Tibial nerve (tissue), 4 donors: ENCODE measurements around the gene RNF8. TPM values are rescaled to one million over a fixed set of nuclear protein-coding genes. Genes with fewer than 3 reads are reported as not detected.

Experiments
- DNase-seq, 2 donors: peaks; one replicate each; pipeline ENCODE4 v3.0.0-alpha.2; 2019; ENCODE audit warnings: low spot score in 2 of 2
- H3K27ac ChIP-seq, 4 donors: fragments of 200-600 bp; sonication (generic) in 3 of 4; one replicate each; pipeline ENCODE4 v1.5.1; 2017 to 2019; ENCODE audit warnings: mild to moderate bottlenecking in 1 of 4
- H3K27me3 ChIP-seq, 2 donors: fragments of 200-600 bp; sonication (generic) in 1 of 2; one replicate each; pipeline versions ENCODE4 v1.5.1 to v1.6.0; 2017 to 2019
- H3K36me3 ChIP-seq, 3 donors: fragments of 200-600 bp; sonication (generic); one replicate each; pipeline ENCODE4 v1.5.1; 2018 to 2019
- H3K4me1 ChIP-seq, 4 donors: fragments of 200-600 bp; sonication (generic) in 3 of 4; one replicate each; pipeline ENCODE4 v1.5.1; 2017 to 2019
- H3K4me3 ChIP-seq, 4 donors: fragments of 200-600 bp; sonication (generic) in 3 of 4; one replicate each; pipeline ENCODE4 v1.5.1; 2017 to 2019; ENCODE audit warnings: mild to moderate bottlenecking in 1 of 4, moderate library complexity in 1 of 4
- H3K9me3 ChIP-seq, 4 donors: fragments of 200-600 bp; sonication (generic) in 3 of 4; one replicate each; pipeline ENCODE4 v1.5.1; 2017 to 2019
- CTCF ChIP-seq, 5 experiments: fragments of 200-600 bp in 3 of 5; fragments of 450-650 bp in 2 of 5; sonication (generic) in 3 of 5; IDR thresholded peaks; one replicate each; pipeline ENCODE4 v1.5.1; 2016 to 2019; ENCODE audit warnings: antibody characterized with exemption in 5 of 5, mild to moderate bottlenecking in 3 of 5, moderate library complexity in 2 of 5
- EP300 ChIP-seq, 2 donors: sonication (generic); formaldehyde crosslinking; IDR thresholded peaks; one replicate each; pipeline ENCODE4 v1.6.1; 2017; ENCODE audit warnings: antibody characterized with exemption in 2 of 2, mild to moderate bottlenecking in 1 of 2
- POLR2A ChIP-seq, 2 donors: fragments of 450-650 bp; IDR thresholded peaks; one replicate each; pipeline ENCODE4 v1.6.1; 2017; ENCODE audit warnings: antibody characterized with exemption in 2 of 2, mild to moderate bottlenecking in 2 of 2, moderate library complexity in 2 of 2
- WGBS, 2 donors: methylation state at CpG; one replicate each; pipeline ENCODE4 v1.1.5; 2018; 5-methylcytosine and 5-hydroxymethylcytosine counted together
- total RNA-seq, 4 donors: library from RNA; depleted of rRNA; stranded (reverse); fragments of >200 nt; gene quantifications; one replicate each; pipeline ENCODE4 v1.1.0, GENCODE V29; 2016

The RNF8 gene
- total RNA-seq, 4 donors from 2014 or later, result 9.2 to 12.9 (median 12.7) TPM

- no peak overlapping the region for H3K4me3 ChIP-seq
- TF ChIP-seq EP300 (IDR thresholded peaks at IDR 0.05) (no peak), CTCF (IDR thresholded peaks at IDR 0.05) (no peak), POLR2A (IDR thresholded peaks at IDR 0.05) (no peak)
- H3K9me3 ChIP-seq, result no peaks in the 10 kb centered on the region
- no peaks in the 10 kb centered on the region for H3K4me1 ChIP-seq
- WGBS, 2 donors, result 66 to 68% methylated on average over 5 of the region's 5 CpGs
- H3K27ac ChIP-seq, result no peak overlapping the region
- peaks cover 0 to 99% (median 0%) of the 10 kb centered on the region in 3 donors for H3K36me3 ChIP-seq
- no peaks in the 10 kb centered on the region for H3K27me3 ChIP-seq
- no peak for DNase-seq
These were observed 36.3 kb upstream of the RNF8 start for GRCh38 chr6:37317312-37318038.

- Histone ChIP-seq H3K4me3 (no peak overlapping the region), H3K9me3 (no peaks in the 10 kb centered on the region), H3K4me1 (peaks cover 0 to 10% (median 0%) of the 10 kb centered on the region in 4 donors), H3K36me3 (peaks cover 0 to 88% (median 0%) of the 10 kb centered on the region in 3 donors), H3K27me3 (no peaks in the 10 kb centered on the region), H3K27ac (no peak overlapping the region)
- no peak for TF ChIP-seq POLR2A (IDR thresholded peaks at IDR 0.05)
- no peak for TF ChIP-seq EP300 (IDR thresholded peaks at IDR 0.05)
- no peak for TF ChIP-seq CTCF (IDR thresholded peaks at IDR 0.05)
- 71 to 83% methylated on average over 3 of the region's 3 CpGs for WGBS, 2 donors
- no peak for DNase-seq
These were observed 34.6 kb upstream of the RNF8 start for GRCh38 chr6:37319156-37319555.

GRCh38 chr6:37319856-37320480, 33.8 kb upstream of the RNF8 start:
- no peak for TF ChIP-seq EP300 (IDR thresholded peaks at IDR 0.05)
- TF ChIP-seq POLR2A (IDR thresholded peaks at IDR 0.05), result no peak
- TF ChIP-seq CTCF (IDR thresholded peaks at IDR 0.05), result no peak
- peaks cover 0 to 80% (median 0%) of the 10 kb centered on the region in 3 donors for H3K36me3 ChIP-seq

GRCh38 chr6:37320646-37321045, 33.1 kb upstream of the RNF8 start:
- Histone ChIP-seq H3K36me3 (peaks cover 0 to 73% (median 0%) of the 10 kb centered on the region in 3 donors), H3K4me1 (peaks cover 0 to 11% (median 0%) of the 10 kb centered on the region in 4 donors), H3K27ac (no peak overlapping the region), H3K27me3 (no peaks in the 10 kb centered on the region), H3K9me3 (no peaks in the 10 kb centered on the region), H3K4me3 (no peak overlapping the region)
- 79% methylated on average over 8 of the region's 8 CpGs for WGBS, 2 donors
- no peak for DNase-seq
- TF ChIP-seq POLR2A (IDR thresholded peaks at IDR 0.05), result no peak
- TF ChIP-seq EP300 (IDR thresholded peaks at IDR 0.05), result no peak
- no peak for TF ChIP-seq CTCF (IDR thresholded peaks at IDR 0.05)

More at GRCh38 chr6:37319856-37320480, 33.8 kb upstream of the RNF8 start:
- H3K4me3 ChIP-seq, result no peak overlapping the region
- H3K4me1 ChIP-seq, result peaks cover 0 to 11% (median 0%) of the 10 kb centered on the region in 4 donors
- DNase-seq, result no peak
- H3K27ac ChIP-seq, result no peak overlapping the region
- H3K9me3 ChIP-seq, result no peaks in the 10 kb centered on the region
- H3K27me3 ChIP-seq, result no peaks in the 10 kb centered on the region
- 83 to 86% methylated on average over 4 of the region's 4 CpGs for WGBS, 2 donors

- Histone ChIP-seq H3K9me3 (no peaks in the 10 kb centered on the region), H3K27ac (no peak overlapping the region), H3K27me3 (no peaks in the 10 kb centered on the region), H3K36me3 (peaks cover 0 to 68% (median 0%) of the 10 kb centered on the region in 3 donors), H3K4me1 (peaks cover 0 to 11% (median 0%) of the 10 kb centered on the region in 4 donors), H3K4me3 (no peak overlapping the region)
- no peak for DNase-seq
- no peak for TF ChIP-seq EP300 (IDR thresholded peaks at IDR 0.05)
- no peak for TF ChIP-seq CTCF (IDR thresholded peaks at IDR 0.05)
- no peak for TF ChIP-seq POLR2A (IDR thresholded peaks at IDR 0.05)
These were observed 32.7 kb upstream of the RNF8 start for GRCh38 chr6:37321101-37321500.
